Measurements from ENCODE around the gene STYXL1.

GRCh38 chr7:75984130-75985008 lies 63.4 kb downstream of the STYXL1 start:
- TF ChIP-seq CTCF (conservative IDR thresholded peaks at IDR 0.05; ENCODE audit: low read depth in 2 of 2) (no peak), POLR2AphosphoS5 (IDR thresholded peaks at IDR 0.05; ENCODE audit: low read depth) (no peak), REST (IDR thresholded peaks at IDR 0.05; ENCODE audit: unreplicated experiment) (no peak), EZH2 (IDR thresholded peaks at IDR 0.05; ENCODE audit: low read depth, unreplicated experiment) (no peak), CREB1 (CRISPR knock-in tag; IDR thresholded peaks at IDR 0.05; ENCODE audit: low read depth) (no peak), ETS1 (IDR thresholded peaks at IDR 0.05) (no peak), JUNB (IDR thresholded peaks at IDR 0.05; ENCODE audit: unreplicated experiment) (no peak), EZH2phosphoT487 (IDR thresholded peaks at IDR 0.05; ENCODE audit: unreplicated experiment) (no peak), ZNF114 (CRISPR knock-in tag; IDR thresholded peaks at IDR 0.05) (no peak), NANOG (IDR thresholded peaks at IDR 0.05; ENCODE audit: borderline replicate concordance) (no peak), ZNF331 (CRISPR knock-in tag; IDR thresholded peaks at IDR 0.05; ENCODE audit: low read depth) (no peak)

Data from GM23338 (cell line).